K562 (cell line): ENCODE results near the gene CREB5. TPM values are rescaled to one million over a fixed set of nuclear protein-coding genes. Genes with fewer than 3 reads are reported as not detected.

Source experiments
- ATAC-seq: fragments of 200-7000 bp; cut with Tn5 transposase; 3 replicates; pipeline ENCODE4 v1.9.1; 2020; ENCODE audit warnings: moderate library complexity
- BruUV-seq: library from RNA; stranded (reverse); fragments of 400-500 nt; replicated peaks from 2 replicates; lab custom pipeline; 2021; lab: Mats Ljungman, UMichigan
- CTCF ChIA-PET: fragments of 300-600 bp; formaldehyde crosslinking; extraction: SDS; loops from one replicate; lab custom pipeline; 2021; ENCODE audit warnings: low intra/inter-chr PET ratio; lab: Yijun Ruan, JAX
- POLR2A ChIA-PET: fragments of 300-600, 350-650 bp; sonication (Branson Sonifier 250); formaldehyde crosslinking; extraction: SDS; loops from one replicate; lab custom pipeline; 2021; ENCODE audit warnings: antibody characterized with exemption, inconsistent platforms; lab: Yijun Ruan, JAX
- DNase-seq, 4 experiments: peaks; one replicate each; pipeline versions ENCODE4 v3.0.0 to v3.0.0-alpha.2; 2011 to 2018; ENCODE audit warnings: low spot score in 3 of 4, mixed read lengths in 3 of 4; ENCODE audit errors: extremely low read depth in 1 of 4
- FAIRE-seq: peaks from 2 replicates; lab custom pipeline; 2011; peaks lifted over from hg19 to GRCh38; lab: Jason Lieb, UNC
- H2AFZ ChIP-seq: 2 replicates; pipeline ENCODE4 v1.6.0; 2011; ENCODE audit warnings: low read depth, low read length, control low read depth, inconsistent platforms
- H3K27ac ChIP-seq: fragments of 200-600 bp; 3 replicates; pipeline ENCODE4 v1.8.0; 2011; ENCODE audit warnings: low read depth, mild to moderate bottlenecking, control low read depth, inconsistent platforms, low read length, moderate library complexity, mixed read lengths; ENCODE audit errors: extremely low read depth
- H3K27me3 ChIP-seq, 2 experiments: fragments of 300-600 bp in 1 of 2; 2 replicates in 1 of 2; 3 replicates in 1 of 2; pipeline versions ENCODE4 v1.6.0 to v1.8.0; 2011; ENCODE audit warnings: inconsistent platforms in 2 of 2, low read length in 2 of 2, mild to moderate bottlenecking in 1 of 2, mixed read lengths in 1 of 2, moderate library complexity in 1 of 2; ENCODE audit not compliant: control insufficient read depth in 2 of 2, insufficient read depth in 2 of 2
- H3K36me3 ChIP-seq: fragments of 300-600 bp; 3 replicates; pipeline ENCODE4 v1.8.0; 2011; ENCODE audit warnings: mild to moderate bottlenecking, low read length, inconsistent platforms; ENCODE audit not compliant: control insufficient read depth, insufficient read depth
- H3K4me1 ChIP-seq, 2 experiments: fragments of 200-600 bp in 1 of 2; replicated peaks in 1 of 2; 2 replicates in 1 of 2; 3 replicates in 1 of 2; pipeline versions ENCODE4 v1.5.1 to v1.8.0; 2011; ENCODE audit warnings: inconsistent platforms in 2 of 2, low read length in 2 of 2, mild to moderate bottlenecking in 1 of 2, mixed read lengths in 1 of 2, moderate library complexity in 1 of 2; ENCODE audit not compliant: control insufficient read depth in 2 of 2, insufficient read depth in 2 of 2
- H3K4me2 ChIP-seq: 2 replicates; pipeline ENCODE4 v1.6.1; 2011; ENCODE audit warnings: low read length, control low read depth, inconsistent platforms, mixed read lengths; ENCODE audit not compliant: insufficient read depth
- H3K4me3 ChIP-seq: fragments of 200-600 bp; sonication (generic), shearing (Covaris generic); 2 replicates; pipeline ENCODE4 v1.5.1; 2016; ENCODE audit warnings: control low read depth, inconsistent platforms
- H3K79me2 ChIP-seq: fragments of 200-600 bp; 3 replicates; pipeline ENCODE4 v1.8.0; 2011; ENCODE audit warnings: low read length, inconsistent platforms; ENCODE audit not compliant: control insufficient read depth, insufficient read depth
- H3K9ac ChIP-seq, 2 experiments: 2 replicates each; pipeline versions ENCODE4 v1.6.0 to v1.6.1; 2011; ENCODE audit warnings: low read depth in 2 of 2, low read length in 2 of 2, control low read depth in 1 of 2, inconsistent platforms in 1 of 2, mild to moderate bottlenecking in 1 of 2, mixed read lengths in 1 of 2; ENCODE audit not compliant: insufficient read depth in 1 of 2
- H3K9me1 ChIP-seq: one replicate; pipeline ENCODE4 v1.6.0; 2011; ENCODE audit warnings: inconsistent platforms, mild to moderate bottlenecking, low read length, moderate library complexity; ENCODE audit not compliant: control insufficient read depth, insufficient read depth
- H3K9me3 ChIP-seq: replicated peaks from 2 replicates; pipeline ENCODE4 v1.5.1; 2011; ENCODE audit warnings: low read depth, low read length, inconsistent platforms; ENCODE audit not compliant: control insufficient read depth, insufficient read depth
- H4K20me1 ChIP-seq: replicated peaks from 2 replicates; pipeline ENCODE4 v1.6.1; 2011; ENCODE audit warnings: low read length, inconsistent platforms, mixed read lengths; ENCODE audit not compliant: control insufficient read depth, insufficient read depth
- CBFA2T2 ChIP-seq: fragments of 450-650 bp; conservative IDR thresholded peaks from 2 replicates; pipeline ENCODE4 v1.6.1; 2017; ENCODE audit warnings: mild to moderate bottlenecking
- EP300 ChIP-seq: IDR thresholded peaks from 2 replicates; pipeline ENCODE4 v1.6.1; 2012; ENCODE audit warnings: low read length, improper control_type of control experiment
- GTF2F1 ChIP-seq: IDR thresholded peaks from 2 replicates; pipeline ENCODE4 v1.6.1; 2011; ENCODE audit warnings: low read depth, low read length, improper control_type of control experiment
- PCBP1 ChIP-seq: fragments of 200-400 bp; formaldehyde crosslinking; IDR thresholded peaks from 2 replicates; pipeline ENCODE4 v1.6.1; 2018; ENCODE audit warnings: mild to moderate bottlenecking, low read depth, low read length; ENCODE audit not compliant: poor library complexity, severe bottlenecking
- PURB ChIP-seq: sonication (generic); formaldehyde crosslinking; IDR thresholded peaks from 2 replicates; pipeline ENCODE4 v1.9.0; 2021; ENCODE audit warnings: low read depth, mild to moderate bottlenecking, missing genetic modification reagents
- WGBS: fragments of 100-300 bp; shearing (Covaris generic); methylation state at CpG from one replicate; pipeline ENCODE4 v1.1.6; 2016; ENCODE audit warnings: low coverage, mixed read lengths; ENCODE audit not compliant: insufficient coverage; ENCODE audit errors: missing lambda C conversion rate; 5-methylcytosine and 5-hydroxymethylcytosine counted together
- in situ Hi-C: fragments of 300-500 bp; cut with MboI; formaldehyde crosslinking; loops from 4 replicates; pipeline ENCODE4 v1.15.0; 2018; ENCODE audit warnings: inconsistent platforms, mixed read lengths
- intact Hi-C: fragments of 100-400 bp; cut with micrococcal nuclease; formaldehyde crosslinking; loops from 2 replicates; pipeline ENCODE4 v1.14.2; 2022
- polyA plus RNA-seq, 8 experiments: library from polyadenylated mRNA; depleted of rRNA in 4 of 8; stranded (reverse) in 5 of 8; unstranded in 3 of 8; fragments of >200 nt; fragmentation: Nextera tagmentation in 2 of 8; fragmentation: Illumina TruSeq in 1 of 8; extraction: Ambion mirVana in 2 of 8; extraction: Trizol in 1 of 8; gene quantifications; 2 replicates each; pipeline versions ENCODE4 v1.2.1 to v1.2.3, GENCODE V29; 2011 to 2014; ENCODE audit warnings: inconsistent platforms in 1 of 8, missing spikeins in 1 of 8
- total RNA-seq, 7 experiments: library from RNA; depleted of rRNA in 6 of 7; stranded (reverse); fragments of >200 nt in 6 of 7; fragmentation: Illumina TruSeq in 2 of 7; extraction: Trizol in 2 of 7; gene quantifications; 2 replicates each; pipeline versions ENCODE4 v1.2.1 to v1.2.3, GENCODE V29; 2011 to 2021; ENCODE audit warnings: low replicate concordance in 1 of 7
- TF ChIP-seq, protein P1 (sequence below): fragments of 450-650 bp; IDR thresholded peaks from 2 replicates; pipeline ENCODE4 v1.6.1; 2016; ENCODE audit warnings: antibody characterized with exemption
- TF ChIP-seq, protein P2 (sequence below): fragments of 450-650 bp; IDR thresholded peaks from 2 replicates; pipeline ENCODE4 v1.6.1; 2014; ENCODE audit warnings: low read depth, mild to moderate bottlenecking, moderate library complexity, borderline replicate concordance

Gene CREB5
- total and polyA plus RNA-seq, 9 of the 15 experiments (the other 6 are each of a cell fraction or from before 2014, with no cell fraction given): 0.33 to 6.4 (median 1.8) TPM

DNA sequence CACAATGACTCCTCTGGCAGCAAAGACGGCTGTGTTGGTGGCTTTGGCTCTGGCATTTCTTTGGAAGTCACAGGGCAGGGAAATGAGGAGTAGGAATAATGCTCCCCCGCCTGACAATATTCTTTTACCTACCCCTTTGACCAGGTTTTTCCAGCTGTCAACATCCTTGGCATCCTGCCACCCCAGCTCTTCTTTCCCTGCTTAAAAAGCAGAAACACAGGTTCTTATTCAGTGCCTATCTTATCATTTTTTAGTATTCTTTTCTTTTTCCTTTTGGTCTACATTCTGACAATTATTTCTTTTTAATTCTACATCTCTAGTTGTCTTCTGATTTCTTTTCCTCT lies 97.7 kb downstream of the CREB5 start:
- ChIA-PET POLR2A (no interaction called here), CTCF (no interaction called here)
- no peak overlapping the region for H3K4me3 ChIP-seq
- no peaks in the 10 kb centered on the region for H4K20me1 ChIP-seq
- no peak overlapping the region for H3K27ac ChIP-seq
- ATAC-seq (no peak), FAIRE-seq (no peak), DNase-seq (no peak)
- WGBS: 0% methylated on average over 2 of the region's 2 CpGs
- no peaks in the 10 kb centered on the region for H3K4me1 ChIP-seq
- no TSS peak for BruUV-seq
- H3K9me3 ChIP-seq: no peaks in the 10 kb centered on the region
- intact Hi-C loops (no loop called here), in situ Hi-C loops (no loop called here)
- no peak overlapping the region for H3K9ac ChIP-seq
- H3K4me2 ChIP-seq: no peak overlapping the region
- H3K79me2 ChIP-seq: no peaks in the 10 kb centered on the region
- no peak overlapping the region for H2AFZ ChIP-seq
- no peaks in the 10 kb centered on the region for H3K9me1 ChIP-seq
- H3K36me3 ChIP-seq: no peaks in the 10 kb centered on the region
- peaks cover 5 to 9% of the 10 kb centered on the region in 2 experiments; a peak in 4 of 5 replicates for H3K27me3 ChIP-seq
- no peak for TF ChIP-seq CBFA2T2
- TF ChIP-seq EP300: no peak
- TF ChIP-seq GTF2F1: no peak
- TF ChIP-seq, protein P1, sequence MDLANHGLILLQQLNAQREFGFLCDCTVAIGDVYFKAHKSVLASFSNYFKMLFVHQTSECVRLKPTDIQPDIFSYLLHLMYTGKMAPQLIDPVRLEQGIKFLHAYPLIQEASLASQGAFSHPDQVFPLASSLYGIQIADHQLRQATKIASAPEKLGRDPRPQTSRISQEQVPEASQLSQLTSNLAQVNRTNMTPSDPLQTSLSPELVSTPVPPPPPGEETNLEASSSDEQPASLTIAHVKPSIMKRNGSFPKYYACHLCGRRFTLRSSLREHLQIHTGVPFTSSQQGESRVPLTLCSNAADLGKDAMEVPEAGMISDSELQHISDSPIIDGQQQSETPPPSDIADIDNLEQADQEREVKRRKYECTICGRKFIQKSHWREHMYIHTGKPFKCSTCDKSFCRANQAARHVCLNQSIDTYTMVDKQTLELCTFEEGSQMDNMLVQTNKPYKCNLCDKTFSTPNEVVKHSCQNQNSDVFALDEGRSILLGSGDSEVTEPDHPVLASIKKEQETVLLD: no peak
- no peak for TF ChIP-seq PURB
- TF ChIP-seq, protein P2, sequence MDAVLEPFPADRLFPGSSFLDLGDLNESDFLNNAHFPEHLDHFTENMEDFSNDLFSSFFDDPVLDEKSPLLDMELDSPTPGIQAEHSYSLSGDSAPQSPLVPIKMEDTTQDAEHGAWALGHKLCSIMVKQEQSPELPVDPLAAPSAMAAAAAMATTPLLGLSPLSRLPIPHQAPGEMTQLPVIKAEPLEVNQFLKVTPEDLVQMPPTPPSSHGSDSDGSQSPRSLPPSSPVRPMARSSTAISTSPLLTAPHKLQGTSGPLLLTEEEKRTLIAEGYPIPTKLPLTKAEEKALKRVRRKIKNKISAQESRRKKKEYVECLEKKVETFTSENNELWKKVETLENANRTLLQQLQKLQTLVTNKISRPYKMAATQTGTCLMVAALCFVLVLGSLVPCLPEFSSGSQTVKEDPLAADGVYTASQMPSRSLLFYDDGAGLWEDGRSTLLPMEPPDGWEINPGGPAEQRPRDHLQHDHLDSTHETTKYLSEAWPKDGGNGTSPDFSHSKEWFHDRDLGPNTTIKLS: no peak
- TF ChIP-seq PCBP1: no peak
- TF ChIP-seq, all 486 proteins: peak for 0
